HG02870 (cell line): ENCODE data around the gene ATP6AP1.

Source experiments
- ATAC-seq: cut with Tn5 transposase; IDR thresholded peaks from one replicate; pipeline ENCODE4 v1.9.1; 2021; ENCODE audit warnings: mild to moderate bottlenecking, moderate library complexity; ENCODE audit not compliant: unreplicated experiment

The ATP6AP1 gene

GRCh38 chrX:154486052-154486395 lies 57.5 kb downstream of the ATP6AP1 start:
- ATAC-seq, result no peak
